Tibial artery (tissue), 4 donors: ENCODE data around the gene LRRC71.

Experiments
- DNase-seq, 2 donors: peaks; one replicate each; pipeline ENCODE4 v3.0.0-alpha.2; 2019
- H3K27ac ChIP-seq, 2 donors: fragments of 200-600 bp; sonication (generic) in 1 of 2; 1 replicate in 1 of 2; 2 replicates in 1 of 2; pipeline ENCODE4 v1.5.1; 2018 to 2019; ENCODE audit warnings: mild to moderate bottlenecking in 1 of 2
- H3K27me3 ChIP-seq, 2 donors: fragments of 200-600 bp; sonication (generic) in 1 of 2; one replicate each; pipeline versions ENCODE4 v1.5.1 to v1.6.0; 2016 to 2019
- H3K36me3 ChIP-seq, 3 donors: fragments of 200-600 bp; sonication (generic) in 2 of 3; one replicate each; pipeline ENCODE4 v1.5.1; 2016 to 2019; ENCODE audit warnings: mild to moderate bottlenecking in 2 of 3
- H3K4me1 ChIP-seq, 4 donors: fragments of 200-600 bp; sonication (generic) in 2 of 4; 1 replicate in 3 of 4; 2 replicates in 1 of 4; pipeline ENCODE4 v1.5.1; 2016 to 2019
- H3K4me3 ChIP-seq, 2 donors: fragments of 200-600 bp; sonication (generic) in 1 of 2; 1 replicate in 1 of 2; 2 replicates in 1 of 2; pipeline ENCODE4 v1.5.1; 2018 to 2019; ENCODE audit warnings: mild to moderate bottlenecking in 2 of 2
- H3K9me3 ChIP-seq, 3 donors: fragments of 200-600 bp; sonication (generic) in 1 of 3; one replicate each; pipeline ENCODE4 v1.5.1; 2016 to 2019
- CTCF ChIP-seq, 2 experiments: fragments of 200-600 bp in 1 of 2; fragments of 450-650 bp in 1 of 2; IDR thresholded peaks; one replicate each; pipeline ENCODE4 v1.5.1; 2017 to 2019; ENCODE audit warnings: antibody characterized with exemption in 2 of 2, mild to moderate bottlenecking in 1 of 2, moderate library complexity in 1 of 2
- intact Hi-C: fragments of 100-400 bp; cut with DNase I; formaldehyde crosslinking; loops from one replicate; pipeline ENCODE4 v1.15.0; 2023; ENCODE audit warnings: low total_unique reads

The LRRC71 gene

GRCh38 chr1:156899956-156900718 is 20.3 kb upstream of the LRRC71 start:
- peaks cover 8 to 82% (median 65%) of the 10 kb centered on the region in 4 donors for H3K4me1 ChIP-seq
- no peaks in the 10 kb centered on the region for H3K27me3 ChIP-seq
- no peaks in the 10 kb centered on the region for H3K9me3 ChIP-seq
- intact Hi-C loops = no loop called here
- TF ChIP-seq CTCF (IDR thresholded peaks at IDR 0.05) = no peak
- DNase-seq = no peak
- no peak overlapping the region for H3K4me3 ChIP-seq
- H3K27ac ChIP-seq = no peak overlapping the region
- H3K36me3 ChIP-seq = peaks cover 0 to 15% (median 0%) of the 10 kb centered on the region in 3 donors

DNA sequence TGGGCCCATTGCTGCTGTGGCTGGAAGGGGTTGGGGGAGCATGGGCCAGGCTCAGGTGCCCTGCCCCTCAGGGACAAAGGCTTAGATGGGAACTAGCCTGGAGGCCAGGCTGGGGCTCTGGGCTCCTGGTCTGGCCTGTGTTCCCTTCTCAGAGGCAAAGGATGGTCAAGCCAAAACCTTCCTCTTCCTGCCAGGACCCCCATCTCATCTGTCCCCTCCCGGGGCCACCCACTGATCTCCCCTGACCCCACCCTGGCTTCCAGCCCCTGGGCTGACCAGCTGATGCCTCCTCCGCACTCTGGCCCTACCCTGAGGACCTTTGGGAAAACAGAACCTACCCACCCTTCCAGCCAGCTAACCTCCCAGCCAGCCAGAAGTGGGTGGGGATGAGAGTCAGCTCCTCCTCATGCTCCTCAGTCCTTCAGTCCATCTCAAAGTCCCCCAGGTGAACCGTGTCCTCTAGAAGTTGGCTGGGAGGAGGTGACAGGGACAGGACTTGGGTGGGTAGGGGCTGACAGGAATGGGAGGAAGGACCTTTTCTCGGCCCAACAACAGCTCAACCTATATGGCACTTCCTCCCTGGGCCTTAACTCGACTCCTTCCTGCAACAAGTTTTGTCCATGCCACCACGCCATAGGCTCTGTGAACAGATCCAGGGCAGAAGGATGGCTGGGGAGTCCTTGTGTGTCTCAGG is 19.4 kb upstream of the LRRC71 start:
- Histone ChIP-seq H3K4me3 (no peak overlapping the region), H3K27ac (no peak overlapping the region), H3K9me3 (no peaks in the 10 kb centered on the region), H3K36me3 (peaks cover 4 to 24% (median 8%) of the 10 kb centered on the region in 3 donors), H3K27me3 (no peaks in the 10 kb centered on the region), H3K4me1 (peaks cover 8 to 73% (median 56%) of the 10 kb centered on the region in 4 donors)
- intact Hi-C loops = no loop called here
- TF ChIP-seq CTCF (IDR thresholded peaks at IDR 0.05) = no peak
- no peak for DNase-seq

DNA sequence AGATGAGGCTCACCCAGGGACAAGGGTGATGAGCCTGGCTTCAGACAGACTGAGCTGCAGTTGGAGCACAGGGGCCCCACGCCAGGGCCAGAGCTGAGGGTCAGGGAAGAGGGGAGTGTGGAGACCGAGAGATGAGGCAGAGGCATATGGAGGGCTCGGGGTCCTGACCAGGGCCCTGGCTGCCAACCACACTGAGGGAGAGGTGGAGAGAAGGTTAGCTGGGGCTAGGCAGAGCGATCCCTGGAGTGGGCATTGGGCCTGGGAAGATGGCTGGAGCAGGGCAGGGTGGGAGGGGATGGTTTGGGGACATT is 18.9 kb upstream of the LRRC71 start:
- Histone ChIP-seq H3K27ac (no peak overlapping the region), H3K36me3 (peaks cover 9 to 29% (median 13%) of the 10 kb centered on the region in 3 donors), H3K4me3 (no peak overlapping the region), H3K27me3 (no peaks in the 10 kb centered on the region), H3K4me1 (peaks cover 8 to 68% (median 51%) of the 10 kb centered on the region in 4 donors), H3K9me3 (no peaks in the 10 kb centered on the region)
- intact Hi-C loops = no loop called here
- no peak for TF ChIP-seq CTCF (IDR thresholded peaks at IDR 0.05)
- DNase-seq = no peak

GRCh38 chr1:156901966-156902915 is 18.2 kb upstream of the LRRC71 start:
- peaks cover 8 to 61% (median 44%) of the 10 kb centered on the region in 4 donors for H3K4me1 ChIP-seq
- H3K27ac ChIP-seq = no peak overlapping the region
- intact Hi-C loops = no loop called here
- peaks cover 13 to 36% (median 20%) of the 10 kb centered on the region in 3 donors for H3K36me3 ChIP-seq
- no peaks in the 10 kb centered on the region for H3K9me3 ChIP-seq
- H3K27me3 ChIP-seq = no peaks in the 10 kb centered on the region
- DNase-seq = no peak
- no peak for TF ChIP-seq CTCF (IDR thresholded peaks at IDR 0.05)
- no peak overlapping the region for H3K4me3 ChIP-seq

- H3K4me3 ChIP-seq = no peak overlapping the region
- DNase-seq = no peak
- TF ChIP-seq CTCF (IDR thresholded peaks at IDR 0.05) = no peak
- peaks cover 21 to 48% (median 32%) of the 10 kb centered on the region in 3 donors for H3K36me3 ChIP-seq
- intact Hi-C loops = no loop called here
- H3K27me3 ChIP-seq = no peaks in the 10 kb centered on the region
- peaks cover 0 to 49% (median 33%) of the 10 kb centered on the region in 4 donors for H3K4me1 ChIP-seq
- H3K27ac ChIP-seq = no peak overlapping the region
- H3K9me3 ChIP-seq = no peaks in the 10 kb centered on the region
Measured at GRCh38 chr1:156903328-156904091, 16.9 kb upstream of the LRRC71 start.
